ENCODE measurements around the gene PTPRM. TPM values are rescaled to one million over a fixed set of nuclear protein-coding genes. Genes with fewer than 3 reads are reported as not detected.

Gene PTPRM
- polyA plus RNA-seq, 1 donor (not counting 4 experiments of a cell fraction or from before 2014, with no cell fraction given) = 54.5 TPM

DNA sequence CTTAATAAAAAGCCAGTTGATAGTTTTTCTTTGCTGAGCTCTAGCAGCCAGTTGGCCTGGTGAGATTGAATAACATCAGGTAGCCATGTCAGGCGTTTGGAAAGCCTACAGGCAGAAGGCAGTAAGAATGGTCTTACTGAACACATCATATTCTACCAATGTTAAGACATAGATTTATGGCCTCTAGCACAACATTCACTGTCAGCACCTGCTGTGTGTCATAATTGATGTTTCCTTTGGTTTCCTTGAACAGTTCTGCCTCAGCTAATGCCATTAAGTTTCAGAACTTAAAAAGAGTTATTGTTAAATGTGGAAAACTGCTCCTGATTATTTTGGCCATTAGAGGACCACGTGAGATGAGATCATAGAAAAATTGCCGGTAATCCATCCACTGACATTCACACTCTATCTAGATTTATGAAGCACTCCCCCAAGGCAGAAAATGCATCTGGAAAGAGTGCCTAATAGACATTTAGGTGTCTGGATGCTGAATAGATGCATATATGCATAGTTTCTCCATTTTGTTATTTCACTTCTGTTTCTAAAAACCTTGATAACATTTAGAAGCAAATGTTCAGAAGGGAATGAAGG, 434.7 kb downstream of the PTPRM start:
- H3K27ac ChIP-seq (ENCODE audit: control insufficient read depth, insufficient read depth, low read length) = no peak overlapping the region
- no peak overlapping the region for H2AFZ ChIP-seq (ENCODE audit: control insufficient read depth, low read length)
- no peak overlapping the region for H3K4me3 ChIP-seq (ENCODE audit: control insufficient read depth in 2 of 3, extremely low read depth in 1 of 3, insufficient read depth in 2 of 3, low read depth in 1 of 3, low read length in 3 of 3)
- no peaks in the 10 kb centered on the region for H3K9me1 ChIP-seq (ENCODE audit: control insufficient read depth, extremely low read depth, insufficient read depth, low read length)
- H3K4me2 ChIP-seq (ENCODE audit: control insufficient read depth, extremely low read depth, insufficient read depth, low read depth, low read length) = no peak overlapping the region
- no peaks in the 10 kb centered on the region for H3K79me2 ChIP-seq (ENCODE audit: control insufficient read depth, insufficient read depth, low read length)
- FAIRE-seq (no peak), DNase-seq (ENCODE audit: low read depth, low spot score) (no peak)
- no peaks in the 10 kb centered on the region for H4K20me1 ChIP-seq (ENCODE audit: control insufficient read depth, extremely low read depth, insufficient read depth, low read length)
- peaks cover 0 to 1% of the 10 kb centered on the region in 2 experiments for H3K36me3 ChIP-seq (ENCODE audit: control insufficient read depth in 2 of 2, extremely low read depth in 1 of 2, insufficient read depth in 2 of 2, low read length in 2 of 2)
- H3K9me3 ChIP-seq (ENCODE audit: control insufficient read depth, low read depth, low read length) = no peaks in the 10 kb centered on the region
- H3K4me1 ChIP-seq (ENCODE audit: control insufficient read depth, extremely low read depth, insufficient read depth, low read length) = no peaks in the 10 kb centered on the region
- dilution Hi-C loops (cut with MboI; ENCODE audit: extremely low pct_ligation_motif_present, low sequenced_read_pairs) = no loop called here
- H3K9ac ChIP-seq (ENCODE audit: control insufficient read depth, extremely low read depth, insufficient read depth, low read length) = no peak overlapping the region
- H3K27me3 ChIP-seq (ENCODE audit: control insufficient read depth, extremely low read depth, insufficient read depth, low read length) = no peaks in the 10 kb centered on the region
- no peak for TF ChIP-seq EZH2 (IDR thresholded peaks at IDR 0.05; ENCODE audit: low read length)
- TF ChIP-seq, protein P1, sequence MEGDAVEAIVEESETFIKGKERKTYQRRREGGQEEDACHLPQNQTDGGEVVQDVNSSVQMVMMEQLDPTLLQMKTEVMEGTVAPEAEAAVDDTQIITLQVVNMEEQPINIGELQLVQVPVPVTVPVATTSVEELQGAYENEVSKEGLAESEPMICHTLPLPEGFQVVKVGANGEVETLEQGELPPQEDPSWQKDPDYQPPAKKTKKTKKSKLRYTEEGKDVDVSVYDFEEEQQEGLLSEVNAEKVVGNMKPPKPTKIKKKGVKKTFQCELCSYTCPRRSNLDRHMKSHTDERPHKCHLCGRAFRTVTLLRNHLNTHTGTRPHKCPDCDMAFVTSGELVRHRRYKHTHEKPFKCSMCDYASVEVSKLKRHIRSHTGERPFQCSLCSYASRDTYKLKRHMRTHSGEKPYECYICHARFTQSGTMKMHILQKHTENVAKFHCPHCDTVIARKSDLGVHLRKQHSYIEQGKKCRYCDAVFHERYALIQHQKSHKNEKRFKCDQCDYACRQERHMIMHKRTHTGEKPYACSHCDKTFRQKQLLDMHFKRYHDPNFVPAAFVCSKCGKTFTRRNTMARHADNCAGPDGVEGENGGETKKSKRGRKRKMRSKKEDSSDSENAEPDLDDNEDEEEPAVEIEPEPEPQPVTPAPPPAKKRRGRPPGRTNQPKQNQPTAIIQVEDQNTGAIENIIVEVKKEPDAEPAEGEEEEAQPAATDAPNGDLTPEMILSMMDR (optimal IDR thresholded peaks at IDR 0.05 in 1 of 3, IDR thresholded peaks at IDR 0.05 in 1 of 3, conservative IDR thresholded peaks at IDR 0.05 in 1 of 3; ENCODE audit: extremely low read depth in 1 of 3, insufficient read depth in 2 of 3, low read length in 3 of 3) = no peak

DNA sequence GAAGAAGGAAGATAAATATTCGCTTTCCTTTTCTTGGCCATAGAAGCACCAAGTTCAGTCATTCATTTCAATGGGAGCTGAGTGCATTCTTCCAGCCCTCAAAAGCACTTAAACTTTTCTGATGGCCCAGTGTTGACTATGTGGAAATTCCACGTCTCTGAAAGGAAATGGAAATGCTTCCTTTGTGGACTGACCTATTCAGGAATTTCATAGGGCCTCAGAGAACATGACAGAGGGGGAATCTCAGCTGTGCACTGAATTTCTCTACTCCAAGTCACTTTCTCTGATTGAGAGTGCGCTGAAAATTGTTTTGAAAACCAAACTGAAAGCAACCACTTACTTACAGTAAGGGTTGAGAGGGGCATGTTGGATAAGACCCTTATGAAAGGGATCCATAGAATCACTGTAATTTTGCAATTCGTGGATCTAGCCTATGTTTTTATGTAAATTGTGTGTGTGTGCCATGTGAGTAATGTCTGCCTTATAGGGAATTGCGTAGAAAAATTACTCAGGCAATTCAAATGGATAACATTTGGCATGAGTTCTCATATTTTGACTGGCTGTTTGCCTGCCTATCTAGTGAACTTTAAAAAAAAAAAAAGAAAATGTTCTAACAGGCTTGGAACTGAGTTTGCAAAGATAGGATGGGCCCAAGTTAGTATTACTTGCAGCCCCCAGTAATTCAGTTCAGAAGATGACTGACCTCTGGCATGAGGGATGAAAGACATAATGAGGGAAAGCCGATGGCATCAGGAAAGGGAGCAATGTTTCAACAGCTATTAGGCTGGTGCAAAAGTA, 437.0 kb downstream of the PTPRM start:
- TF ChIP-seq EZH2 (IDR thresholded peaks at IDR 0.05; ENCODE audit: low read length) = no peak
- TF ChIP-seq, protein P1 (optimal IDR thresholded peaks at IDR 0.05 in 1 of 3, IDR thresholded peaks at IDR 0.05 in 1 of 3, conservative IDR thresholded peaks at IDR 0.05 in 1 of 3; ENCODE audit: extremely low read depth in 1 of 3, insufficient read depth in 2 of 3, low read length in 3 of 3) = no peak
- Histone ChIP-seq H3K79me2 (ENCODE audit: control insufficient read depth, insufficient read depth, low read length) (no peaks in the 10 kb centered on the region), H3K36me3 (ENCODE audit: control insufficient read depth in 2 of 2, extremely low read depth in 1 of 2, insufficient read depth in 2 of 2, low read length in 2 of 2) (peaks cover 0 to 1% of the 10 kb centered on the region in 2 experiments), H3K4me2 (ENCODE audit: control insufficient read depth, extremely low read depth, insufficient read depth, low read depth, low read length) (no peak overlapping the region), H3K27ac (ENCODE audit: control insufficient read depth, insufficient read depth, low read length) (no peak overlapping the region), H3K27me3 (ENCODE audit: control insufficient read depth, extremely low read depth, insufficient read depth, low read length) (no peaks in the 10 kb centered on the region), H2AFZ (ENCODE audit: control insufficient read depth, low read length) (no peak overlapping the region), H3K4me3 (ENCODE audit: control insufficient read depth in 2 of 3, extremely low read depth in 1 of 3, insufficient read depth in 2 of 3, low read depth in 1 of 3, low read length in 3 of 3) (no peak overlapping the region), H3K9me1 (ENCODE audit: control insufficient read depth, extremely low read depth, insufficient read depth, low read length) (no peaks in the 10 kb centered on the region), H3K4me1 (ENCODE audit: control insufficient read depth, extremely low read depth, insufficient read depth, low read length) (no peaks in the 10 kb centered on the region), H4K20me1 (ENCODE audit: control insufficient read depth, extremely low read depth, insufficient read depth, low read length) (no peaks in the 10 kb centered on the region), H3K9me3 (ENCODE audit: control insufficient read depth, low read depth, low read length) (no peaks in the 10 kb centered on the region), H3K9ac (ENCODE audit: control insufficient read depth, extremely low read depth, insufficient read depth, low read length) (no peak overlapping the region)
- FAIRE-seq (peak; percentile 56), DNase-seq (ENCODE audit: low read depth, low spot score) (no peak)
- dilution Hi-C loops (cut with MboI; ENCODE audit: extremely low pct_ligation_motif_present, low sequenced_read_pairs) = no loop called here
